Gastroesophageal sphincter (tissue), 3 donors: ENCODE measurements around the gene KPNA4.

Experiments used
- CTCF ChIP-seq, 4 experiments: fragments of 200-600 bp in 2 of 4; fragments of 450-650 bp in 2 of 4; sonication (generic) in 1 of 4; IDR thresholded peaks; one replicate each; pipeline ENCODE4 v1.5.1; 2017 to 2019; ENCODE audit warnings: antibody characterized with exemption in 4 of 4, mild to moderate bottlenecking in 2 of 4, moderate library complexity in 2 of 4
- POLR2A ChIP-seq, 2 donors: fragments of 450-650 bp; IDR thresholded peaks; one replicate each; pipeline ENCODE4 v1.6.1; 2017; ENCODE audit warnings: antibody characterized with exemption in 2 of 2, mild to moderate bottlenecking in 2 of 2, moderate library complexity in 1 of 2

- no peak for TF ChIP-seq CTCF (IDR thresholded peaks at IDR 0.05)
- no peak for TF ChIP-seq POLR2A (IDR thresholded peaks at IDR 0.05)
Observed at GRCh38 chr3:160498202-160498601, 67.2 kb downstream of the KPNA4 start.
